IPS DF 4.7 (cell line): ENCODE results near the gene KREMEN1.

Source experiments
- DNase-seq: peaks from one replicate; pipeline ENCODE4 v3.0.0-alpha.2; 2013; ENCODE audit warnings: low spot score; ENCODE audit errors: extremely low read depth

Gene KREMEN1

GRCh38 chr22:29128891-29129807 lies 56.3 kb downstream of the KREMEN1 start:
- DNase-seq: no peak

- DNase-seq: no peak
Observed at GRCh38 chr22:29129808-29130140, 56.9 kb downstream of the KREMEN1 start.

GRCh38 chr22:29130476-29130875 lies 57.6 kb downstream of the KREMEN1 start:
- no peak for DNase-seq

- no peak for DNase-seq
Observed at GRCh38 chr22:29133603-29134133, 60.8 kb downstream of the KREMEN1 start.

- DNase-seq: no peak
Observed at GRCh38 chr22:29134448-29134847, 61.6 kb downstream of the KREMEN1 start.

GRCh38 chr22:29136782-29137700 lies 64.2 kb downstream of the KREMEN1 start:
- DNase-seq: no peak

GRCh38 chr22:29138556-29139305 lies 65.9 kb downstream of the KREMEN1 start:
- no peak for DNase-seq

GRCh38 chr22:29139965-29140782 lies 67.3 kb downstream of the KREMEN1 start:
- no peak for DNase-seq

GRCh38 chr22:29141078-29141688 lies 68.3 kb downstream of the KREMEN1 start:
- no peak for DNase-seq

GRCh38 chr22:29142116-29142515 lies 69.3 kb downstream of the KREMEN1 start:
- no peak for DNase-seq

GRCh38 chr22:29143941-29144785 lies 71.3 kb downstream of the KREMEN1 start:
- DNase-seq: no peak

- DNase-seq: no peak
Observed at GRCh38 chr22:29144786-29145160, 71.9 kb downstream of the KREMEN1 start.

- DNase-seq: no peak
Observed at GRCh38 chr22:29145321-29146072, 72.7 kb downstream of the KREMEN1 start.

- DNase-seq: no peak
Observed at GRCh38 chr22:29146091-29146560, 73.3 kb downstream of the KREMEN1 start.

- DNase-seq: no peak
Observed at GRCh38 chr22:29146771-29147170, 73.9 kb downstream of the KREMEN1 start.

GRCh38 chr22:29147331-29147899 lies 74.6 kb downstream of the KREMEN1 start:
- no peak for DNase-seq

GRCh38 chr22:29148036-29148435 lies 75.2 kb downstream of the KREMEN1 start:
- DNase-seq: no peak

- DNase-seq: no peak
Observed at GRCh38 chr22:29148826-29149225, 76.0 kb downstream of the KREMEN1 start.
